Measurements from ENCODE around the gene UGT1A7. TPM values are rescaled to one million over a fixed set of nuclear protein-coding genes. Genes with fewer than 3 reads are reported as not detected.

UGT1A7 gene
- total RNA-seq, 4 donors from 2014 or later, result 3.4 to 55.3 (median 18.2) TPM

- 77% methylated on average over 4 of the region's 4 CpGs; no CpG with 5 or more reads in 1 of the 2 donors for WGBS, 2 donors (ENCODE audit: low coverage in 1 of 2)
Observed at GRCh38 chr2:233811087-233811486, 129.4 kb downstream of the UGT1A7 start.

GRCh38 chr2:233811732-233812131 is 130.0 kb downstream of the UGT1A7 start:
- intact Hi-C loops (cut with DNase I; ENCODE audit: low total_unique reads) (no loop called here), in situ Hi-C loops (cut with MboI; ENCODE audit: low pct_ligation_motif_present in 1 of 4, low pct_unique_long_range_greater_than_20kb in 1 of 4, low sequenced_read_pairs in 3 of 4) (no loop called here)
- Histone ChIP-seq H3K4me1 (no peaks in the 10 kb centered on the region), H3K36me3 (no peaks in the 10 kb centered on the region), H3K9me3 (no peaks in the 10 kb centered on the region), H3K27ac (no peak overlapping the region), H3K27me3 (no peaks in the 10 kb centered on the region), H3K4me3 (no peak overlapping the region)
- TF ChIP-seq POLR2AphosphoS5 (IDR thresholded peaks at IDR 0.05), result no peak
- no peak for TF ChIP-seq CTCF (IDR thresholded peaks at IDR 0.05)
- no peak for TF ChIP-seq EP300 (IDR thresholded peaks at IDR 0.05; ENCODE audit: low read depth)
- TF ChIP-seq POLR2A (IDR thresholded peaks at IDR 0.05), result no peak
- DNase-seq, result no peak
- 91% methylated on average over 8 of the region's 8 CpGs; no CpG with 5 or more reads in 1 of the 2 donors for WGBS, 2 donors (ENCODE audit: low coverage in 1 of 2)

More at GRCh38 chr2:233811087-233811486, 129.4 kb downstream of the UGT1A7 start:
- no peak overlapping the region for H3K27ac ChIP-seq
- intact Hi-C loops (cut with DNase I; ENCODE audit: low total_unique reads) (no loop called here), in situ Hi-C loops (cut with MboI; ENCODE audit: low pct_ligation_motif_present in 1 of 4, low pct_unique_long_range_greater_than_20kb in 1 of 4, low sequenced_read_pairs in 3 of 4) (no loop called here)
- no peak overlapping the region for H3K4me3 ChIP-seq
- no peak for DNase-seq
- H3K36me3 ChIP-seq, result no peaks in the 10 kb centered on the region
- H3K9me3 ChIP-seq, result no peaks in the 10 kb centered on the region
- no peaks in the 10 kb centered on the region for H3K4me1 ChIP-seq
- TF ChIP-seq POLR2A (IDR thresholded peaks at IDR 0.05) (no peak), EP300 (IDR thresholded peaks at IDR 0.05; ENCODE audit: low read depth) (no peak)
- no peaks in the 10 kb centered on the region for H3K27me3 ChIP-seq

- no peak overlapping the region for H3K27ac ChIP-seq
Observed at GRCh38 chr2:233813236-233814055, 131.7 kb downstream of the UGT1A7 start.

GRCh38 chr2:233814056-233814835 is 132.5 kb downstream of the UGT1A7 start:
- no peaks in the 10 kb centered on the region for H3K36me3 ChIP-seq
- no peaks in the 10 kb centered on the region for H3K9me3 ChIP-seq
- no peaks in the 10 kb centered on the region for H3K4me1 ChIP-seq
- WGBS, 2 donors (ENCODE audit: low coverage in 1 of 2), result 75% methylated on average over 2 of the region's 2 CpGs; no CpG with 5 or more reads in 1 of the 2 donors
- DNase-seq, result peak; percentile 2
- H3K27me3 ChIP-seq, result no peaks in the 10 kb centered on the region
- TF ChIP-seq POLR2AphosphoS5 (IDR thresholded peaks at IDR 0.05), result no peak
- no peak for TF ChIP-seq EP300 (IDR thresholded peaks at IDR 0.05; ENCODE audit: low read depth)
- no peak for TF ChIP-seq CTCF (IDR thresholded peaks at IDR 0.05)
- TF ChIP-seq POLR2A (IDR thresholded peaks at IDR 0.05), result no peak
- in situ Hi-C loops (cut with MboI; ENCODE audit: low pct_ligation_motif_present in 1 of 4, low pct_unique_long_range_greater_than_20kb in 1 of 4, low sequenced_read_pairs in 3 of 4), result no loop called here
- intact Hi-C loops (cut with DNase I; ENCODE audit: low total_unique reads), result no loop called here
- no peak overlapping the region for H3K27ac ChIP-seq
- no peak overlapping the region for H3K4me3 ChIP-seq

More at GRCh38 chr2:233813236-233814055, 131.7 kb downstream of the UGT1A7 start:
- WGBS, 2 donors (ENCODE audit: low coverage in 1 of 2), result 60 to 81% methylated on average over 1 to 3 of the region's 3 CpGs
- in situ Hi-C loops (cut with MboI; ENCODE audit: low pct_ligation_motif_present in 1 of 4, low pct_unique_long_range_greater_than_20kb in 1 of 4, low sequenced_read_pairs in 3 of 4), result no loop called here
- Histone ChIP-seq H3K4me1 (no peaks in the 10 kb centered on the region), H3K9me3 (no peaks in the 10 kb centered on the region), H3K27me3 (no peaks in the 10 kb centered on the region), H3K36me3 (no peaks in the 10 kb centered on the region), H3K4me3 (no peak overlapping the region)
- TF ChIP-seq POLR2A (IDR thresholded peaks at IDR 0.05) (no peak), CTCF (IDR thresholded peaks at IDR 0.05) (no peak), EP300 (IDR thresholded peaks at IDR 0.05; ENCODE audit: low read depth) (no peak), POLR2AphosphoS5 (IDR thresholded peaks at IDR 0.05) (no peak)
- intact Hi-C loops (cut with DNase I; ENCODE audit: low total_unique reads), result no loop called here
- DNase-seq, result no peak
